ENCODE measurements around the gene TPRX1.
"Not testable (repeated sequence)": the region's sequence is repeated elsewhere in the genome, so short reads cannot be mapped to it uniquely, and the experiment has no call there.

Gene TPRX1

DNA sequence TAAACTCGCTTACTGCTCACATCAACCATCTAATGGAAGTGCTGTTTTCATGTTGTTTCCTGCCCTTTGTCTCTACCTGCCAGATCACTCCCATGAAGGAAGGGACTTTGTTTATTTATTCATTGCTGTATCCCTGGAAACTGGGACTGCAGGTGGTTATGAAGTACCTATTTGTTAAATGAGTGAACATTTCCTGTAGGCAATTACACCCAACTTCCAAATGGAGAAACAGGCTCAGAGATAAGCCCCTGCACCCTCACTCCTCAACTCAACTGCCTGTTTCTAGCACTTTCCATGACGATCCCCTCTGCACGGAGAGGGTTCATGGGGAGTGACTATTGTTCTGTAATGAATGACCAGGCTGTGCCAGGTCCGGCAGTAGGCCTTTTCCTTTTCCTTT lies 27.8 kb downstream of the TPRX1 start:
- H3K4me3 ChIP-seq (ENCODE audit: low read depth, low read length), result no peak overlapping the region
- H3K4me1 ChIP-seq, result no peaks in the 10 kb centered on the region
- H3K9me3 ChIP-seq, result no peaks in the 10 kb centered on the region
- H3K27me3 ChIP-seq, result no peaks in the 10 kb centered on the region
- no peak for DNase-seq
- peaks cover 6% of the 10 kb centered on the region for H3K36me3 ChIP-seq
- TF ChIP-seq, protein P1, sequence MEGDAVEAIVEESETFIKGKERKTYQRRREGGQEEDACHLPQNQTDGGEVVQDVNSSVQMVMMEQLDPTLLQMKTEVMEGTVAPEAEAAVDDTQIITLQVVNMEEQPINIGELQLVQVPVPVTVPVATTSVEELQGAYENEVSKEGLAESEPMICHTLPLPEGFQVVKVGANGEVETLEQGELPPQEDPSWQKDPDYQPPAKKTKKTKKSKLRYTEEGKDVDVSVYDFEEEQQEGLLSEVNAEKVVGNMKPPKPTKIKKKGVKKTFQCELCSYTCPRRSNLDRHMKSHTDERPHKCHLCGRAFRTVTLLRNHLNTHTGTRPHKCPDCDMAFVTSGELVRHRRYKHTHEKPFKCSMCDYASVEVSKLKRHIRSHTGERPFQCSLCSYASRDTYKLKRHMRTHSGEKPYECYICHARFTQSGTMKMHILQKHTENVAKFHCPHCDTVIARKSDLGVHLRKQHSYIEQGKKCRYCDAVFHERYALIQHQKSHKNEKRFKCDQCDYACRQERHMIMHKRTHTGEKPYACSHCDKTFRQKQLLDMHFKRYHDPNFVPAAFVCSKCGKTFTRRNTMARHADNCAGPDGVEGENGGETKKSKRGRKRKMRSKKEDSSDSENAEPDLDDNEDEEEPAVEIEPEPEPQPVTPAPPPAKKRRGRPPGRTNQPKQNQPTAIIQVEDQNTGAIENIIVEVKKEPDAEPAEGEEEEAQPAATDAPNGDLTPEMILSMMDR (IDR thresholded peaks at IDR 0.05; ENCODE audit: low read depth, low read length), result no peak

DNA sequence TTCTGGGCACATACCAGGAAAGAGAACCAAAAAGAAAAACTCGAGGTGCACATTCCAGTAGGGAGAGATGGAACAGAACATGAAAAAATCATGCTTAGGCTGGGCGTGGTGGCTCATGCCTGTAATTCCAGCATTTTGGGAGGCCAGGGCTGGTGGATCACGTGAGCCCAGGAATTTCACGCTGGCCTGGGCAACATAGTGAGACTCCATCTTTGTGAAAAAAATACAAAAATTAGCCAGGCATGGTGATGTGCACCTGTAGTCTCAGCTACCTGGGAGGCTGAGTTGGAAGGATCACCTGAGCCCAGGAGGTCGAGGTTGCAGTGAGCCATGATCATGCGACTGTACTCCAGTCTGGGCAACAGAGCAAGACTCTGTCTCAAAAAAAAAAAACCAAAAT lies 33.1 kb downstream of the TPRX1 start:
- not testable (repeated sequence) for H3K4me1 ChIP-seq; H3K36me3 ChIP-seq; H3K27me3 ChIP-seq; H3K4me3 ChIP-seq (ENCODE audit: low read depth, low read length); DNase-seq; H3K9me3 ChIP-seq

DNA sequence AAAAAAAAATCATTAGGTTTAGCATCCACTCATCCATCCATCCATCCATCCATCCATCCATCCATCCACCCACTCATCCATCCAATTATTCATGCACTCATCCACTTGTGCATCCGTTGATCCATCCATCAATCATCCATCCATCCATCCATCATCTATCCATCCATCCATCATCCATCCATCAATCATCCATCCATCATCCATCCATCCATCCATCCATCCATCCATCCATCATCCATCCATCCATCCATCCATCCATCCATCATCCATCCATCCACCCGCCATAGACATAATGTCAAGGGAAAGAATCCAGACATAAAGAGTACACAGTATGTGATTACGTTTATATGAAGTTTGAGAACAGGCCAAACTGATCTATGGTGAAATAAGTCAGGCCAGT lies 34.8 kb downstream of the TPRX1 start:
- Histone ChIP-seq H3K36me3 (no peaks in the 10 kb centered on the region), H3K4me3 (ENCODE audit: low read depth, low read length) (no peak overlapping the region), H3K9me3 (no peaks in the 10 kb centered on the region), H3K27me3 (no peaks in the 10 kb centered on the region), H3K4me1 (no peaks in the 10 kb centered on the region)
- TF ChIP-seq, protein P1 (IDR thresholded peaks at IDR 0.05; ENCODE audit: low read depth, low read length), result no peak
- DNase-seq, result no peak

DNA sequence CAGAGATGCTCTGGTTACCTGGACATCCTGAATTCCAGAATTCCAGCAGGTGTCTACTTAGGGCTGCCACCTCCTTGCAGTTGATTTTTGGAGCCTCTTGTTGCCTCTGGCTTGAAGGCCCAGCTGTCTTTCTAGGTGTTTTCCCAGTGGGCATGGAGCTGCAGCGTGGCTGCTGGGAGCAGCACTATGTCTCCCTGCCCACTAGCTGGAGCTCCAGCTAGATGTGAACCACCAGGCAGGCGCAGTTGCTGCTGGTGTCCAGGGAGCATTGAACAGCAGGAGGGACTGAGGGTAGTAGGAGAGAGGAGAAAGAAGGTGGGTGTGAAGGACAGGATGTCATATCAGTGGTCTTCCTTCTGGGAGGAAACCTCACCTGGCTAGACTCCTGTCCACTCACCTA lies 35.7 kb downstream of the TPRX1 start:
- no peaks in the 10 kb centered on the region for H3K4me1 ChIP-seq
- no peak overlapping the region for H3K4me3 ChIP-seq (ENCODE audit: low read depth, low read length)
- DNase-seq, result no peak
- H3K9me3 ChIP-seq, result no peaks in the 10 kb centered on the region
- H3K27me3 ChIP-seq, result no peaks in the 10 kb centered on the region
- no peaks in the 10 kb centered on the region for H3K36me3 ChIP-seq
- TF ChIP-seq, protein P1 (IDR thresholded peaks at IDR 0.05; ENCODE audit: low read depth, low read length), result no peak; the same call in 1 of the 2 replicates

DNA sequence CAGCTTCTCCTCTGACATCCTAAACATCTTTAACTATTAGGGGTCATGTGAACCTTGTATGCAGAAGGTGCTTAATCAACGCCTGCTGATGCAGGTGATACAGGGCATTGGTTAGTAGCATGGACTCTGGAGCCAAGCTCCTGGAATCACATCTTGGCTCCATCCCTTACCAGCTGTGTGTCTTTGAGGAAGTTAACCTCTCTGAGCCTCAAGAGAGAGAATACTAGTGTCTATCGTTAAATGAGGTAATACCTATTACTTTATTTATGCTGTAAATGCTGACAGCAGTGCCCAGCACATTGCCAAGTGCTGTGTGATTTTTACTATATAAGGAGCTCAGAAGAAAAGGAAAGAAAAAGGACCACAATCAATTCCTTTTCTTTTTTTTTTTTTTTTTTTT lies 37.0 kb downstream of the TPRX1 start:
- Histone ChIP-seq H3K9me3 (no peaks in the 10 kb centered on the region), H3K4me1 (no peaks in the 10 kb centered on the region), H3K27me3 (no peaks in the 10 kb centered on the region), H3K4me3 (ENCODE audit: low read depth, low read length) (no peak overlapping the region), H3K36me3 (no peaks in the 10 kb centered on the region)
- no peak for DNase-seq
- TF ChIP-seq, protein P1 (IDR thresholded peaks at IDR 0.05; ENCODE audit: low read depth, low read length), result no peak

DNA sequence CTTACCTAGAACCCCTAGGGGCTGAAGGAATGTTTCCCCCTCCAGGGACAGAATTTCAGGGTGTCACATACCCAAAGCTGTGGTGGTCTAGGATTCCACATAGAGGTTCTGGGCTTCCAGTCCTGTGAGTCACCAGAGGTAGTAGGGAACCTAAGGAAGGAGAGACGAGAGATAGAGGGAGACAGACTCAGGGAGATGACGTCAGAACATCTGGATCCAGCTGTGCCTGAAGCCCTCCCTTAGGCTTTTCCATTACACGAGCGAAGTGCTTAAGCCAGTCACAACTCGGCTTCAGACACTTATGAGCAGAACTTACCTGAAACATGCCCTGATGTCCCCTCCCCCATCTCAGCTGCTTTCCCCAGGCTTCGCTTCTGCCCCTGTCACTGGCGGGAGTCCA lies 37.7 kb downstream of the TPRX1 start:
- H3K36me3 ChIP-seq, result no peaks in the 10 kb centered on the region
- H3K27me3 ChIP-seq, result no peaks in the 10 kb centered on the region
- TF ChIP-seq, protein P1 (IDR thresholded peaks at IDR 0.05; ENCODE audit: low read depth, low read length), result no peak
- DNase-seq, result no peak
- no peak overlapping the region for H3K4me3 ChIP-seq (ENCODE audit: low read depth, low read length)
- no peaks in the 10 kb centered on the region for H3K4me1 ChIP-seq
- H3K9me3 ChIP-seq, result no peaks in the 10 kb centered on the region

DNA sequence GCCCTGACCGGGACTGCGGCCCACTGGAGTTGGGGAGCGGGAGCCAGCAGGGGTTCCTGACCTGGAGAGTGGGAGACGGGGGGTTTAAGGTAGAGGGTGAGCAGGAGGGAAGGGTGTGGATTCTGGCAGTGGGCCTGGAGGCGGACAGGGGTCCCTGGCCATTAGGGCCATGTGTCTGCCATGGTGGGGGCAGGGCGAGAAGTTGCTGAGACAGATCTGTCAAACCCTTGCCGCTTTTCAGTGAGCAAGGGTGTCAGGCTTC lies 38.1 kb downstream of the TPRX1 start:
- Histone ChIP-seq H3K4me1 (no peaks in the 10 kb centered on the region), H3K27me3 (no peaks in the 10 kb centered on the region), H3K4me3 (ENCODE audit: low read depth, low read length) (no peak overlapping the region), H3K36me3 (no peaks in the 10 kb centered on the region), H3K9me3 (no peaks in the 10 kb centered on the region)
- TF ChIP-seq, protein P1 (IDR thresholded peaks at IDR 0.05; ENCODE audit: low read depth, low read length), result no peak
- DNase-seq, result no peak

Data from BE2C (cell line).